GM12878 (cell line): ENCODE data around the gene PHC3. TPM values are rescaled to one million over a fixed set of nuclear protein-coding genes. Genes with fewer than 3 reads are reported as not detected.

Experiments
- ASH2L ChIP-seq: fragments of 300-600, 200-600 bp; sonication (generic); IDR thresholded peaks from 2 replicates; pipeline ENCODE4 v1.6.1; 2017; ENCODE audit warnings: low read depth, mild to moderate bottlenecking, borderline replicate concordance
- BACH1 ChIP-seq: fragments of 450-650 bp; IDR thresholded peaks from 2 replicates; pipeline ENCODE4 v1.6.1; 2017; ENCODE audit warnings: mild to moderate bottlenecking, borderline replicate concordance
- BCL11A ChIP-seq: IDR thresholded peaks from 2 replicates; pipeline ENCODE4 v1.6.1; 2011; ENCODE audit warnings: low read depth, low read length
- CBFB ChIP-seq: IDR thresholded peaks from 2 replicates; pipeline ENCODE4 v1.6.1; 2016; ENCODE audit warnings: antibody characterized with exemption, low read depth
- CBX5 ChIP-seq: sonication (generic); IDR thresholded peaks from 2 replicates; pipeline ENCODE4 v1.6.1; 2016; ENCODE audit warnings: low read depth, moderate library complexity, mild to moderate bottlenecking, inconsistent platforms
- CREB1 ChIP-seq: IDR thresholded peaks from 2 replicates; pipeline ENCODE4 v1.6.1; 2012; ENCODE audit warnings: low read depth, mild to moderate bottlenecking, inconsistent platforms
- CTCF ChIP-seq, 3 experiments: IDR thresholded peaks in 2 of 3; conservative IDR thresholded peaks in 1 of 3; 2 replicates each; pipeline ENCODE4 v1.5.1; 2011; ENCODE audit warnings: low read depth in 3 of 3, low read length in 3 of 3, mild to moderate bottlenecking in 3 of 3, control low read depth in 2 of 3, moderate library complexity in 2 of 3, inconsistent platforms in 1 of 3, mixed read lengths in 1 of 3; ENCODE audit not compliant: control insufficient read depth in 2 of 3, insufficient read depth in 1 of 3; ENCODE audit errors: extremely low read depth in 1 of 3
- GABPA ChIP-seq: IDR thresholded peaks from 2 replicates; pipeline ENCODE4 v1.6.1; 2014; ENCODE audit warnings: antibody characterized with exemption, low read depth, mild to moderate bottlenecking, inconsistent platforms
- IKZF1 ChIP-seq: fragments of 450-650 bp; conservative IDR thresholded peaks from 2 replicates; pipeline ENCODE4 v1.6.1; 2017; ENCODE audit warnings: antibody characterized with exemption, mild to moderate bottlenecking
- IRF3 ChIP-seq: fragments of 450-650 bp; IDR thresholded peaks from 2 replicates; pipeline ENCODE4 v1.6.1; 2014; ENCODE audit warnings: mild to moderate bottlenecking
- KDM1A ChIP-seq: fragments of 200-600 bp; sonication (generic); IDR thresholded peaks from 2 replicates; pipeline ENCODE4 v1.6.1; 2016; ENCODE audit warnings: borderline replicate concordance
- LARP7 ChIP-seq: fragments of 450-650 bp; IDR thresholded peaks from 2 replicates; pipeline ENCODE4 v1.6.1; 2017; ENCODE audit warnings: mild to moderate bottlenecking
- NFYB ChIP-seq: IDR thresholded peaks from 2 replicates; pipeline ENCODE4 v1.6.1; 2011; ENCODE audit warnings: low read depth, mild to moderate bottlenecking, low read length, improper control_type of control experiment, moderate library complexity; ENCODE audit not compliant: insufficient read depth
- NR2F1 ChIP-seq: fragments of 450-650 bp; conservative IDR thresholded peaks from 2 replicates; pipeline ENCODE4 v1.6.1; 2017; ENCODE audit warnings: mild to moderate bottlenecking
- PBX3 ChIP-seq: IDR thresholded peaks from 2 replicates; pipeline ENCODE4 v1.6.1; 2011; ENCODE audit warnings: mild to moderate bottlenecking, low read depth, low read length, moderate library complexity; ENCODE audit not compliant: insufficient replicate concordance
- RELA ChIP-seq: fragments of 450-650 bp; IDR thresholded peaks from 2 replicates; pipeline ENCODE4 v1.8.0; 2014; ENCODE audit warnings: borderline replicate concordance; ENCODE audit not compliant: partially characterized antibody
- SREBF1 ChIP-seq: IDR thresholded peaks from 2 replicates; pipeline ENCODE4 v1.6.1; 2012; ENCODE audit warnings: mild to moderate bottlenecking, low read length
- STAT3 ChIP-seq: IDR thresholded peaks from 2 replicates; pipeline ENCODE4 v1.6.1; 2011; ENCODE audit warnings: low read depth, low read length, improper control_type of control experiment
- SUPT20H ChIP-seq: IDR thresholded peaks from 2 replicates; pipeline ENCODE4 v1.6.1; 2011; ENCODE audit warnings: low read depth, mild to moderate bottlenecking, low read length, moderate library complexity, borderline replicate concordance; ENCODE audit not compliant: control insufficient read depth
- TCF3 ChIP-seq: IDR thresholded peaks from 2 replicates; pipeline ENCODE4 v1.6.1; 2012; ENCODE audit warnings: low read depth, mild to moderate bottlenecking, low read length, borderline replicate concordance; ENCODE audit not compliant: insufficient read depth
- TCF7 ChIP-seq: IDR thresholded peaks from 2 replicates; pipeline ENCODE4 v1.6.1; 2014; ENCODE audit warnings: antibody characterized with exemption, borderline replicate concordance
- WRNIP1 ChIP-seq: IDR thresholded peaks from 2 replicates; pipeline ENCODE4 v1.6.1; 2011; ENCODE audit warnings: low read depth, low read length, improper control_type of control experiment, borderline replicate concordance
- YY1 ChIP-seq: IDR thresholded peaks from 2 replicates; pipeline ENCODE4 v1.6.1; 2011; ENCODE audit warnings: low read depth, mild to moderate bottlenecking, low read length
- ZBED1 ChIP-seq: IDR thresholded peaks from 2 replicates; pipeline ENCODE4 v1.6.1; 2016; ENCODE audit warnings: borderline replicate concordance
- ZNF217 ChIP-seq: fragments of 450-650 bp; IDR thresholded peaks from 2 replicates; pipeline ENCODE4 v1.6.1; 2017; ENCODE audit warnings: antibody characterized with exemption, mild to moderate bottlenecking
- ZNF384 ChIP-seq: IDR thresholded peaks from 2 replicates; pipeline ENCODE4 v1.6.1; 2012; ENCODE audit warnings: low read depth, mild to moderate bottlenecking, low read length, improper control_type of control experiment, borderline replicate concordance
- ZZZ3 ChIP-seq: IDR thresholded peaks from 2 replicates; pipeline ENCODE4 v1.6.1; 2011; ENCODE audit warnings: low read depth; ENCODE audit not compliant: control insufficient read depth, insufficient read length
- polyA plus RNA-seq, 11 experiments: library from polyadenylated mRNA; depleted of rRNA in 4 of 11; unstranded in 6 of 11; stranded (reverse) in 5 of 11; fragments of >200 nt; fragmentation: Nextera tagmentation in 4 of 11; fragmentation: Illumina TruSeq in 1 of 11; extraction: Ambion mirVana in 4 of 11; extraction: Trizol in 1 of 11; gene quantifications; 1 replicate in 1 of 11; 2 replicates in 10 of 11; pipeline versions ENCODE4 v1.2.1 to v1.2.3, GENCODE V29; 2011 to 2016; ENCODE audit warnings: inconsistent platforms in 2 of 11, missing spikeins in 2 of 11, low read depth in 1 of 11
- total RNA-seq, 4 experiments: library from RNA; depleted of rRNA in 3 of 4; stranded (reverse); fragments of >200 nt in 3 of 4; fragmentation: Illumina TruSeq in 1 of 4; extraction: Trizol in 1 of 4; gene quantifications; 2 replicates each; pipeline versions ENCODE4 v1.2.1 to v1.2.3, GENCODE V29; 2013 to 2021
- TF ChIP-seq, protein P1 (sequence below): IDR thresholded peaks from 2 replicates; pipeline ENCODE4 v1.6.1; 2011; ENCODE audit warnings: borderline replicate concordance, low read depth, mild to moderate bottlenecking, moderate library complexity, low read length; ENCODE audit not compliant: insufficient read depth, poor library complexity, severe bottlenecking

The PHC3 gene
- total and polyA plus RNA-seq, 10 of the 15 experiments (the other 5 are each of a cell fraction or from before 2014, with no cell fraction given) = 3.3 to 62.3 (median 22.1) TPM

DNA sequence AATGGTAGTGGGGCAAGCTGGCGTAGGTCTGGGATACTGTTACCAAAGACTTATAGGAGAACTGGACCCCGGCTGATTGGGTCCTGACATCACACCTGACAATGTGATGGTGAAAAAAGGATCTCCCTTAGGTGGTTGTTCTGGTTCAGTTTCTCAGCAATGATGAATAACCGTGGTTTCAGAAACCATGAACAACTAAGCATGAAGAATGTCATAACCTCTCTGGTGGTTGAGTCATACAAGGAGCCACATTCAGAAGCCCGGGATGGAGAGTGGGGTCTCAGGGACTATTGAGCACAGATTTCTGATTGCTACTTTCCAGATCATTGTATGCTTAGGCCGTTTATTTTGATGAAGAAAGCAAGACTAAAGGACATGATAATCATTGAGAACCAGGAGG, 126.3 kb downstream of the PHC3 start (continued):
- TF ChIP-seq, protein P1, sequence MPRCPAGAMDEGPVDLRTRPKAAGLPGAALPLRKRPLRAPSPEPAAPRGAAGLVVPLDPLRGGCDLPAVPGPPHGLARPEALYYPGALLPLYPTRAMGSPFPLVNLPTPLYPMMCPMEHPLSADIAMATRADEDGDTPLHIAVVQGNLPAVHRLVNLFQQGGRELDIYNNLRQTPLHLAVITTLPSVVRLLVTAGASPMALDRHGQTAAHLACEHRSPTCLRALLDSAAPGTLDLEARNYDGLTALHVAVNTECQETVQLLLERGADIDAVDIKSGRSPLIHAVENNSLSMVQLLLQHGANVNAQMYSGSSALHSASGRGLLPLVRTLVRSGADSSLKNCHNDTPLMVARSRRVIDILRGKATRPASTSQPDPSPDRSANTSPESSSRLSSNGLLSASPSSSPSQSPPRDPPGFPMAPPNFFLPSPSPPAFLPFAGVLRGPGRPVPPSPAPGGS = peak; percentile 74
- TF ChIP-seq PBX3 = peak; percentile 29
- 0 out of 2 replicates have a peak, but pooled peaks have one; percentile 20 for TF ChIP-seq GABPA
- TF ChIP-seq ASH2L = no peak
- no peak for TF ChIP-seq SREBF1
- TF ChIP-seq IKZF1 = 0 out of 2 replicates have a peak, but pooled peaks have one; percentile 15
- TF ChIP-seq CTCF (IDR thresholded peaks at IDR 0.05 in 2 of 3, conservative IDR thresholded peaks at IDR 0.05 in 1 of 3; ENCODE audit: control insufficient read depth in 2 of 3, extremely low read depth in 1 of 3, insufficient read depth in 1 of 3, low read depth in 3 of 3, low read length in 3 of 3) = 0 out of 6 replicates have a peak, but pooled peaks of 1 of the 3 experiments have one; percentile 2
- no peak for TF ChIP-seq RELA
- no peak; the same call in none of the 2 replicates for TF ChIP-seq YY1
- TF ChIP-seq ZZZ3 = no peak
- TF ChIP-seq ZBED1 = peak; percentile 55; the same call in 1 of the 2 replicates
- TF ChIP-seq NFYB = 0 out of 2 replicates have a peak, but pooled peaks have one; percentile 17
- TF ChIP-seq ZNF384 = no peak
- TF ChIP-seq LARP7 = no peak
- TF ChIP-seq CBFB = peak; percentile 69; the same call in 1 of the 2 replicates
- TF ChIP-seq STAT3 = no peak
- TF ChIP-seq TCF7 = 0 out of 2 replicates have a peak, but pooled peaks have one; percentile 54
- TF ChIP-seq IRF3 = no peak
- TF ChIP-seq CREB1 = peak; percentile 91
- TF ChIP-seq WRNIP1 = no peak
- TF ChIP-seq ZNF217 = no peak
- TF ChIP-seq BACH1 = no peak
- TF ChIP-seq NR2F1 = peak; percentile 87
- peak; percentile 72 for TF ChIP-seq BCL11A
- TF ChIP-seq SUPT20H = no peak
- no peak for TF ChIP-seq KDM1A
- TF ChIP-seq TCF3 = 0 out of 2 replicates have a peak, but pooled peaks have one; percentile 54
- TF ChIP-seq CBX5 = 0 out of 2 replicates have a peak, but pooled peaks have one; percentile 35
